Measurements from ENCODE around the gene AIP.

DNA sequence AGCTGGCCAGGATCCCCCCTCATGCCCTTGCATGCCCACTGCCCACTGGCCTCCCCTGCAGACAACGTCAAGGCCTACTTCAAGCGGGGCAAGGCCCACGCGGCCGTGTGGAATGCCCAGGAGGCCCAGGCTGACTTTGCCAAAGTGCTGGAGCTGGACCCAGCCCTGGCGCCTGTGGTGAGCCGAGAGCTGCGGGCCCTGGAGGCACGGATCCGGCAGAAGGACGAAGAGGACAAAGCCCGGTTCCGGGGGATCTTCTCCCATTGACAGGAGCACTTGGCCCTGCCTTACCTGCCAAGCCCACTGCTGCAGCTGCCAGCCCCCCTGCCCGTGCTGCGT lies 7.9 kb downstream of the AIP start:
- TF ChIP-seq, protein P1, sequence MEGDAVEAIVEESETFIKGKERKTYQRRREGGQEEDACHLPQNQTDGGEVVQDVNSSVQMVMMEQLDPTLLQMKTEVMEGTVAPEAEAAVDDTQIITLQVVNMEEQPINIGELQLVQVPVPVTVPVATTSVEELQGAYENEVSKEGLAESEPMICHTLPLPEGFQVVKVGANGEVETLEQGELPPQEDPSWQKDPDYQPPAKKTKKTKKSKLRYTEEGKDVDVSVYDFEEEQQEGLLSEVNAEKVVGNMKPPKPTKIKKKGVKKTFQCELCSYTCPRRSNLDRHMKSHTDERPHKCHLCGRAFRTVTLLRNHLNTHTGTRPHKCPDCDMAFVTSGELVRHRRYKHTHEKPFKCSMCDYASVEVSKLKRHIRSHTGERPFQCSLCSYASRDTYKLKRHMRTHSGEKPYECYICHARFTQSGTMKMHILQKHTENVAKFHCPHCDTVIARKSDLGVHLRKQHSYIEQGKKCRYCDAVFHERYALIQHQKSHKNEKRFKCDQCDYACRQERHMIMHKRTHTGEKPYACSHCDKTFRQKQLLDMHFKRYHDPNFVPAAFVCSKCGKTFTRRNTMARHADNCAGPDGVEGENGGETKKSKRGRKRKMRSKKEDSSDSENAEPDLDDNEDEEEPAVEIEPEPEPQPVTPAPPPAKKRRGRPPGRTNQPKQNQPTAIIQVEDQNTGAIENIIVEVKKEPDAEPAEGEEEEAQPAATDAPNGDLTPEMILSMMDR (IDR thresholded peaks at IDR 0.05; ENCODE audit: low read depth, low read length) = no peak
- no peak for TF ChIP-seq EZH2phosphoT487 (IDR thresholded peaks at IDR 0.05; ENCODE audit: low read depth)
